Stomach (tissue), 9 donors: ENCODE results near the gene USP32. TPM values are rescaled to one million over a fixed set of nuclear protein-coding genes. Genes with fewer than 3 reads are reported as not detected.
"Not testable (repeated sequence)": the region's sequence is repeated elsewhere in the genome, so short reads cannot be mapped to it uniquely, and the experiment has no call there.

Source experiments
- DNase-seq, 2 donors: peaks; one replicate each; pipeline versions ENCODE4 v3.0.0 to v3.0.0-alpha.2; 2013 to 2019
- H3K27ac ChIP-seq, 5 donors: fragments of 200-600 bp in 4 of 5; sonication (generic) in 4 of 5; one replicate each; pipeline ENCODE4 v1.5.1; 2013 to 2019; ENCODE audit warnings: mild to moderate bottlenecking in 1 of 5, moderate library complexity in 1 of 5
- H3K27me3 ChIP-seq, 3 donors: fragments of 200-600 bp; sonication (generic); one replicate each; pipeline ENCODE4 v1.5.1; 2017 to 2019; ENCODE audit warnings: mixed run types in 1 of 3
- H3K36me3 ChIP-seq, 4 donors: fragments of 200-600 bp; sonication (generic); 1 replicate in 3 of 4; 2 replicates in 1 of 4; pipeline ENCODE4 v1.5.1; 2016 to 2019
- H3K4me1 ChIP-seq, 4 donors: fragments of 200-600 bp; sonication (generic); one replicate each; pipeline ENCODE4 v1.5.1; 2016 to 2019
- H3K4me3 ChIP-seq, 4 donors: fragments of 200-600 bp; sonication (generic) in 3 of 4; one replicate each; pipeline ENCODE4 v1.5.1; 2016 to 2019; ENCODE audit warnings: mild to moderate bottlenecking in 1 of 4
- H3K9me3 ChIP-seq, 4 donors: fragments of 200-600 bp; sonication (generic); one replicate each; pipeline ENCODE4 v1.5.1; 2016 to 2019
- CTCF ChIP-seq, 7 experiments: fragments of 450-650 bp in 4 of 7; fragments of 200-600 bp in 3 of 7; sonication (generic) in 3 of 7; IDR thresholded peaks; one replicate each; pipeline ENCODE4 v1.5.1; 2016 to 2019; ENCODE audit warnings: antibody characterized with exemption in 7 of 7, control low read depth in 2 of 7, mild to moderate bottlenecking in 1 of 7
- EP300 ChIP-seq: sonication (generic); formaldehyde crosslinking; IDR thresholded peaks from one replicate; pipeline ENCODE4 v1.6.1; 2017; ENCODE audit warnings: antibody characterized with exemption
- POLR2A ChIP-seq, 4 donors: fragments of 450-650 bp; IDR thresholded peaks; one replicate each; pipeline ENCODE4 v1.6.1; 2016; ENCODE audit warnings: antibody characterized with exemption in 4 of 4, control low read depth in 2 of 4, mild to moderate bottlenecking in 1 of 4, moderate library complexity in 1 of 4
- POLR2AphosphoS5 ChIP-seq, 3 donors: sonication (generic); formaldehyde crosslinking; IDR thresholded peaks; one replicate each; pipeline ENCODE4 v1.6.1; 2016; ENCODE audit warnings: antibody characterized with exemption in 3 of 3
- WGBS, 5 donors: extraction: QIAGEN DNeasy Blood & Tissue Kit in 3 of 5; methylation state at CpG; one replicate each; pipeline versions ENCODE4 v1.1.5 to v1.1.7; 2013 to 2018; 5-methylcytosine and 5-hydroxymethylcytosine counted together
- intact Hi-C: fragments of 100-400 bp; cut with DNase I; formaldehyde crosslinking; loops from one replicate; pipeline ENCODE4 v1.15.1; 2023; ENCODE audit warnings: low total_unique reads
- polyA plus RNA-seq, 3 donors: library from polyadenylated mRNA; stranded (reverse); fragments of 200-250 nt; gene quantifications; one replicate each; pipeline ENCODE4 v1.2.3, GENCODE V29; 2013
- total RNA-seq, 5 donors: library from RNA; depleted of rRNA; stranded (reverse); fragments of >200 nt; gene quantifications; one replicate each; pipeline versions ENCODE4 v1.1.0 to v1.2.3, GENCODE V29; 2014 to 2016
- donor health status: healthy with polysubstance abuse.
- donor health status: Bipolar disorder and iron deficiency.
- donor health status: healthy.

Gene USP32
- total and polyA plus RNA-seq, 8 donors: 7.5 to 70.9 (median 16.0) TPM

- Histone ChIP-seq H3K36me3 (peaks cover 5 to 33% (median 31%) of the 10 kb centered on the region in 4 donors), H3K4me1 (peaks cover 7 to 27% (median 21%) of the 10 kb centered on the region in 4 donors)
- H3K27me3 ChIP-seq, DNase-seq, H3K9me3 ChIP-seq, H3K4me3 ChIP-seq, H3K27ac ChIP-seq, intact Hi-C loops: not testable (repeated sequence)
- TF ChIP-seq CTCF (IDR thresholded peaks at IDR 0.05): peak in 4 of 7 experiments; percentile 7 to 49 (median 29)
- 85 to 94% (median 88%) methylated on average over 6 of the region's 6 CpGs for WGBS, 5 donors
Observed at GRCh38 chr17:60174767-60175166, 217.2 kb downstream of the USP32 start.

- H3K27me3 ChIP-seq: no peaks in the 10 kb centered on the region
- intact Hi-C loops: no loop called here
- no peak for TF ChIP-seq EP300
- TF ChIP-seq CTCF (IDR thresholded peaks at IDR 0.05): no peak
- TF ChIP-seq POLR2AphosphoS5 (IDR thresholded peaks at IDR 0.05): no peak
- TF ChIP-seq POLR2A (IDR thresholded peaks at IDR 0.05): no peak
- no peaks in the 10 kb centered on the region for H3K9me3 ChIP-seq
- 56 to 68% (median 64%) methylated on average over 3 of the region's 3 CpGs for WGBS, 5 donors
- peaks cover 15 to 34% (median 27%) of the 10 kb centered on the region in 4 donors for H3K4me1 ChIP-seq
- no peak overlapping the region for H3K4me3 ChIP-seq
- no peak for DNase-seq
- H3K36me3 ChIP-seq: peaks cover 5 to 26% (median 23%) of the 10 kb centered on the region in 4 donors
- no peak overlapping the region for H3K27ac ChIP-seq
Observed at GRCh38 chr17:60174035-60174434, 217.9 kb downstream of the USP32 start.

GRCh38 chr17:60173304-60173819, 218.6 kb downstream of the USP32 start:
- intact Hi-C loops: no loop called here
- Histone ChIP-seq H3K4me3 (no peak overlapping the region), H3K9me3 (no peaks in the 10 kb centered on the region), H3K4me1 (peaks cover 16 to 41% (median 32%) of the 10 kb centered on the region in 4 donors), H3K27ac (no peak overlapping the region), H3K27me3 (no peaks in the 10 kb centered on the region), H3K36me3 (peaks cover 3 to 19% (median 17%) of the 10 kb centered on the region in 4 donors)
- no peak for DNase-seq
- TF ChIP-seq POLR2AphosphoS5 (IDR thresholded peaks at IDR 0.05) (no peak), POLR2A (IDR thresholded peaks at IDR 0.05) (no peak), CTCF (IDR thresholded peaks at IDR 0.05) (no peak), EP300 (no peak)
- 65 to 88% (median 81%) methylated on average over 2 of the region's 2 CpGs for WGBS, 5 donors

- Histone ChIP-seq H3K4me3 (no peak overlapping the region), H3K9me3 (no peaks in the 10 kb centered on the region), H3K4me1 (peaks cover 23 to 56% (median 41%) of the 10 kb centered on the region in 4 donors), H3K27ac (no peak overlapping the region), H3K27me3 (no peaks in the 10 kb centered on the region), H3K36me3 (peaks cover 0 to 10% (median 6%) of the 10 kb centered on the region in 4 donors)
- intact Hi-C loops: no loop called here
- no peak for DNase-seq
- 65 to 82% (median 78%) methylated on average over 8 of the region's 8 CpGs for WGBS, 5 donors
- TF ChIP-seq POLR2A (IDR thresholded peaks at IDR 0.05): no peak
Observed at GRCh38 chr17:60171753-60172079, 220.2 kb downstream of the USP32 start.
